PFSK-1 (cell line): Measurements from ENCODE around the gene ADAM15.

Experiments
- POLR2AphosphoS5 ChIP-seq: IDR thresholded peaks from 2 replicates; pipeline ENCODE4 v1.6.1; 2012; ENCODE audit warnings: low read depth, mild to moderate bottlenecking, control low read depth, low read length, moderate library complexity
- TAF1 ChIP-seq: IDR thresholded peaks from 2 replicates; pipeline ENCODE4 v1.6.1; 2012; ENCODE audit warnings: low read length, control low read depth, borderline replicate concordance; ENCODE audit not compliant: insufficient read depth

- TF ChIP-seq POLR2AphosphoS5: no peak
- TF ChIP-seq TAF1: no peak
Measured at GRCh38 chr1:155039308-155039669, 11.8 kb upstream of the ADAM15 start.
